Stimulated activated CD4-positive, alpha-beta T cell treated with anti-CD3 and anti-CD28 coated beads, Interleukin-15, amount 100 ng/mL, for 1 hour (primary cell): ENCODE data around the gene ATP5PO.
A peak's percentile ranks its signal among the peaks of the same experiment; 100 is the strongest.

ENCODE experiments used
- DNase-seq, 2 donors: peaks; one replicate each; pipeline ENCODE4 v3.0.0-alpha.2; 2020; ENCODE audit warnings: low read depth in 1 of 2, low spot score in 1 of 2

ATP5PO gene, protein sequence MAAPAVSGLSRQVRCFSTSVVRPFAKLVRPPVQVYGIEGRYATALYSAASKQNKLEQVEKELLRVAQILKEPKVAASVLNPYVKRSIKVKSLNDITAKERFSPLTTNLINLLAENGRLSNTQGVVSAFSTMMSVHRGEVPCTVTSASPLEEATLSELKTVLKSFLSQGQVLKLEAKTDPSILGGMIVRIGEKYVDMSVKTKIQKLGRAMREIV

DNA sequence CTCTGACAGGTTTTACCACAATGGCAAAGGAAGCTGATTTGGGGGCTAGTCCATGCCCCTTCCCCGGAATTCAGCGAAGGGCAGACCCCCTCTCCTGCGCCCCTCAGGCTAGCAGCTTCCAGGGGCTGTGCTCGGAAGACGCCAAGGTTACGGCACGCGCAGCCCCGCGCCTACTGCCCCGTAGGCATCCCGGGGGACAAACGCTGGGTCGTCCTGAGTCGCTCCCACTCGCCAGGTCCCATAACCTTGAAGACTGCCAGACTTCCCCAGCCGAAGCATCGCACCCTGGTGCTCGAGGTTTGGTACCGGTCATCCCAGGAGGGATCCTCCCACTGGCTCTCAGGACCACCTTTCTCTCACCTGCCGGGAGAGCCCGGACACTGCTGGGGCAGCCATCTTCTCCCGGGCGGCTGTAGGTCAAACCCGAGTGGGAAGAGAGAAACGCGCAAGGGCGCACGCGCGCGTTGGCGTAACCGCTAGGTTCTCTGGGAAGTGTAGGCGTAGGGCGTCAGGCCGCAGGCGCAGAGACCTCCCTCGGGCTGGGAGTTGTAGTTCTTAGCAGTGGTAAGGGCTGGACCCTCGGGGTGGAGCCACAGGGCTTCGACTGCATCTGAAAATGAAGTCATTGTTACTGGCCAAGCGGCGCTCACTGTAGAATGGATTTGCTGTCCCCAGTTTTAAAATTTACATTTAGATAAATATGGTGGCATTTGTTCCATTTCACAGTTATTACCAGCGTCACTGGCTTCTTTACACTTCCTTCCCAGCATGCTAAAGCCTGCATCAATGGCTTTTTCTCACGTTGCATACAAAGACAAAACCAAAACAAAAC is at the start of gene ATP5PO:
Gene ATP5PO (minus strand): TSS at position 437 of the 832 bp plus-strand sequence. CDS start 41 bp downstream, at position 396.
- peak; percentile 91 to 93 for DNase-seq

DNA sequence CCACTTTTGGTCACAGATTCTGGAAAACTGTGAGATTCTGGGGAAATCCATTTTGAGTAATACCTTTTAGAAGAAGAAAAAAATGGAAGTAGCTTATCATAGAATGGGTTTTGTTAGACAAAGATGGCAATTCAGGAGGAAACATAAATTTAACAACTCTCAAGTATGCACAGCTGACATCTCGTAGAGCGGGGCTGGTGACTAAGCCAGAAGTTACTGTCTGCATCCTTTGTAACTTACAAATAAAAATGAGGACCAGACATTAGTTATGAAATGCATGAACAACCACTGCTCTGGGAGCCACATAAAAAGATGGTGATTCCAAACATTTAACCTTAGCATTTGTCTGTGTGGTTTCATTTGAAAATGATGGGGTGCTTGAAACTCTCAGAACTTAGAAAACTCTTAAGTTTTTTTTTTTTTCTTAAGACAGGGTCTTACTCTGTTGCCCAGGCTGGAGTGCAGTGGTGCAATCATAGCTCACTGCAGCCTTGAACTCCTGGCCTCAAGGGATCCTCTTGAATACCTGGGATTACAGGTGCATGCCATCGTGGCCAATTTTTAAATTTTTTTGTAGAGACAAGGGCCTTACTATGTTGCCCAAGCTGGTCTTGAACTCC is 49.2 kb upstream of the ATP5PO start:
- DNase-seq, result no peak

DNA sequence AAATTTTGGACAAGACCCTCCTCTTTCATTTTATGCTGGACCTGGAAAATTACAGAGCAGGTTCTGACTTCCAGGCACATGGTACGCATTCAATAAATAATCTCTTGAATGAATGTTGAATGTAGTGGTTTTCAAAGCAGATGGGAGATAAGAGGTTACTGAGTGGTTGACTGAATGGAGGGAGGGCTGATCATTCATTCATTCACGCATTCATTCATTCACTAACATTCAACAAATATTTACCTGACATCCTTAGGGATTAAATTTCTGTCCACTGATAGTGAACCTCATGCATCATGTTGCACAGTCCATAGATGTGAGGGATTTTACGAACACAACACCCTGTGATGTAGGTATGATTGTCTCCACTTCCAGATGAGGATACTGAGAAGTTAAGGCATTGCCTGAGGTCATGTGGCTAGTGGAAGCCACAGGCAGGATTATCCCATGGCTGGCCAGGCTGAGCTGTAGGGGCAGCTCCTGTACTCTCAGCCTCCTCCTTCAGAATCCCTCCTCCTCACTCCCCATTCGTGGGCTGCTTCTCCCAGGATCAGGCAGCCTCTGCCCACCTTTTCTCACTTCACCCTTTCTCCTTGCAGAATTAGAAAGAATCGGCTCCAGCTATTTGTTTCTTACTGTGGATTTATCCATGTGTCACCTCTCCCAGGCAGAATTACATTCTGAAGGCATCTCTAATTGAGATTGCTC is 48.4 kb upstream of the ATP5PO start:
- DNase-seq, result no peak

DNA sequence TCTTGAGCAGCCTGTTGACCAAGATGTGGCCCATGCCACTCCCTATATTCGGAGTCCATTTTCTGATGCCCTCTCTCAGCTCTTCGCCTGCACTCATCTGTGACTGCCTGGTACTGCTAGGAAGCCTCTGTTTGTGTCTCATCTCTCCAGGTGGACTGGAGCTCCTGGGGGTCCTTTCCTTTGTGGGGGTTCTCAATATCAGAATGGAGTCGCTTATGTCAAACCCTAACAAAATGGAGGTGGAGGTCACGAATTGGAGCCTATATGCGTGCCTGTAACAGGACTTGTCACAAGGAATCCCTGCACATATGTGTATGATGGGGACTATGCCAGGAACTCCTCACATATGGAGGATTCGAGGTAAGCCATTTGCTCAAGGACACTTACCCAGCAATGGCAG is 46.7 kb upstream of the ATP5PO start:
- no peak for DNase-seq

DNA sequence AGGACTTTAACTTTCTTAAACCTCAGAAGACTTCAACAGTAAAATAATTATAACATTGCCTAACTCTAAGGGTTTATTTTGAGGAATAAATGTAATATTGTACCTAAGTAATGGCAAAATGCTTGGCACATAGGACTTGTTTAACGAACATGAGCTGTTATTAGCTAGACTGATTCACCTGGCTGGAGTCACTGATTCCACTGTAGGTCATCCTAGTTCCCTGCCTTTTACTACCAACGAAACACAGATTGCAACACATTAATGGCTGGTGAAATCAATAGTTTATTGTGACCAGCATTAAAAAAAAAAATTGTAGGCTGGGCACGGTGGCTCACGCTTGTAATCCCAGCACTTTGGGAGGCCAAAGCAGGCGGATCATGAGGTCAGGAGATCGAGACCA is 45.5 kb upstream of the ATP5PO start:
- no peak for DNase-seq

DNA sequence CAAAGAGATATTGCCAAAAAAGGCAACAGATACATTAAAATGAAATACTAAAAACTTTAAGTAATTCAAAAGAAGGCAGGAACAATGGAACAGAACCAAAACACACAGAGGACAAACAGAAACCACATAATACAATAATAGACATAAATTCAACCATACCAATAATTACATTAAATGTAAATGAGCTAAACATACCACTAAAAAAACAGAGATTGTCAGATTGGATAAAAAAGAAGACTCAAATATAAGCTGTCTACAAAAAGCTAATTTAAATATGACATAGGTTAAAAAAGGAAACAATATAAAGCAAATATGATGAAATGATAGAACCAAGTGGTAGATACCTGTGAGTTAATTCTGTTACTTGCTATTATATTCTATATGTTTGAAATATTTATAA is 44.1 kb upstream of the ATP5PO start:
- no peak for DNase-seq

DNA sequence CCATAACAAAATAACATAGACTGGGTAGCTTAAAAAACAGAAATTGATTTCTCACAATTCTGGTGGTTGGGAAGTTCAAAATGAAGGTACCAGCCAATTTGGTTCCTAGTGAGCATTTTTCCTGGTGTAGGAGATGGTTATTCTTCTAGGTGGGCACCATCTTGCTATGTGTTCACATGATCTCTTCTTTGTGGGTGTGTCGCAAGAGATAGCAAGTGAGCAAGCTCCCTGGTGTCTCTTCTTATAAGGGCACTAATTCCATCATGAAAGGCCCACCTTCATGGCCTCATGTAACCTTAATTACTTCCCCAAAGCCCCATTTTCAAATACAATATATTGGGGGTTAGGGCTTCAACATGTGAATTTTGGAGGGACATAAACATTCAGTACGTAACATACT is 38.8 kb upstream of the ATP5PO start:
- no peak for DNase-seq

DNA sequence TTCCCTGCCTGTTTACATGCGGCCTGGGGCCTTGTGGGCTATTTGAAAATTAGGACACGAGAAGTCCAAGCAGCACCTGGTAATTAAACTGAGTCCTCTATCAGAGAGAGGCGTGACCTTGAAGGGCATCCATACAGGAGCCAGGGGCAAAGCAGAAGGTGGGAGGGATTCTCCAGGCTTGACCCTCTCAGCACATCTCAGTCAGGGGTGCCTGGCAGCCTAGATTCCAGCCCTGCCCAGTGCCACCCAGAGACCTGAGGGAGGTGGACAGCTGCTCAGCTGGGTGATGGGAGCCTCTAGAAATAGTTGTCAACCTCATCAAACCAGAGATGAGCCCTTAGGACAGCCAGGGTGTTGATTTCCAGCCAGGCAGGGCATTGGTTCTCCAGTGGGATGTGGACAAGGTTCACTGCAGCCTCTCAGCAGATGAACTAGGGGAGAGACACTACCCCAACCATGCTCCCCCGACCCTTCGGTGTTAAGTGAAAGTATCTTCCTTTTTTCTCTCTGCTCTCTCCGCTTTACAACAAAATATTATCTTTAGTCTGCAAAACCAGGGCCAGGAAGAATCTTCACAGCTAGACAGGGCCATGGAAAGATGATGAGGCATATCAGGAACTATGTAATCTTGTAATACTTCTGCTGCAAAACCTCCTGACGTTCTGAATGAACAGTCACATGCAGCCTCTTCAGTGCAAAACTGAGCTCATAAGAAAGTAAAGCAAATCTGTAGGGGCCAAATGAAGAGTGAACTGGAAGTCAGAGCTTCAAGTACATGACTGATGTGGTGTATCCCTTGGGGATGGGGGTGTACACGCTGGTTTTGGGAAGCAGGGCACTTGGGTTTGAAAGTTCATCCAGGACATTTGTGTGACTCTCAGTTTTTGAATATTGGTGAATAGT is 35.9 kb upstream of the ATP5PO start:
- DNase-seq, result no peak

DNA sequence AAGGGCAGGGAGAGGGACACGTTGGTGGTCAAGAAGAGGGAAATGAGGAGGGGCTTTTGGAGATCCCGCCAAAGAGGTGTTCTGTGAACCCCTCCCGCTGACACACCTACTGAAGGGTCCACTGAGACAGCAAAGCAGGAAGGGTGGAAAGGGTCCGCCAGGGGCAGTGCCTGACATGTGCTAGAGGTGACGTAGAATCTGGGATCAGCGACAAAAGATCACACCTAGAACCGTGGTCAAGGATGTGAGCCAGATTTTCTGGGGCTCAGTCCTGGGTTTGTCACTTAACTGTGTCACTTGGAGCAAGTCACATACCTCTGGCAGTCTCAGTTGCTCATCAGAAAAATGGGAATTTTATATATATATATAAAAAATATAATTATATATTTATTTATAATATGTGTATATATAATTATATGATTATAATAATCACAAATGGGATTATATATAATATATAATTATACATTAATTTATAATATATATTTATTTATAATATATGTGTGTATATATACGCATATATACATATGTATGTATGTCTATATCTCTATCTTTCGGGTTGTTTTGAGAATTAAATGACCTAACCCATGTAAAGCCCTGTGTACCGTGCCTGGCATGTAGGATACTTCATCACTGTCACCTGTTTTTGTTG is 35.0 kb upstream of the ATP5PO start:
- DNase-seq, result no peak

DNA sequence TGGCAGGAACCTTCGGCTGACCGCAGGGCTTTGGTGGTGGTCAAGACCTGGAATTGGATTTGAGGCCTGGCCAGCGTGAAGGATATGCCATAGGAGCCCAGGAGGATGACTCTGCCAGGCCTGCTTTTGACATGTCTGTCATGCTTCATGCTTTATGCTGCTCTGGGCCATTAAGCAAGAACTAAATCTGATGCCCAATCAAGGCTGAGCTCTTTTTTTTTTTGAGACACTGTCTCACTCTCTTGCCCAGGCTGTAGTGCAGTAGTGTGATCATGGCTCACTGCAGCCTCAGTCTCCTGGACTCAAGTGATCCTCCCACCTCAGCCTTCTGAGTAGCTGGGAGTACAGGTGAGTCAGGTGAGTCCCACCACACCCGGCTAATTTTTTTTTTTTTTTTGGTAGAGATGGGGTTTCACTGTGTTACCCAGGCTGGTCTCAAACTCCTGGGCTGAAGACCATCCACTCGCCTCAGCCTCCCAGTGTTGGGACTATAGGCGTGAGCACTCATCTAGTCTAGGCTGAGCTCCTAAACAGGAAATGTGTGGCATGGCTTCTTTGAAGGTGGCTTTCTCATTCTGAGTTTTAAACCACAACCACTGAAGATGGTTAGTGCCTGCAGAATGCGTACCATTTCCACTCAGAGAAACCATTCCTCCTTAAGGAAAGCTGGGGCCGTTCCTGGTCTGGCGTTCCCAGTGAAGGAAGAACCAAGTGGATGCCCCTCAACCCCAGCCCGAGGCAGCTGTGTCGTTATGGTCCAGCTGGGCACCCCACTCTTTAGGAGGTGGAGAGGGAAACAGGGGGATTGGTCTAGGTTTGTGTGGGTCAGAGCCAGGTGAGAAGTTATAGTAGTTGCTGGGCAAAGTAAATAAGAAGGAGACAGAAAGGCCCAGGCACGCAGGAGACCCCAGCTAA is 34.2 kb upstream of the ATP5PO start:
- peak in 1 of 2 donors; percentile 26 for DNase-seq

DNA sequence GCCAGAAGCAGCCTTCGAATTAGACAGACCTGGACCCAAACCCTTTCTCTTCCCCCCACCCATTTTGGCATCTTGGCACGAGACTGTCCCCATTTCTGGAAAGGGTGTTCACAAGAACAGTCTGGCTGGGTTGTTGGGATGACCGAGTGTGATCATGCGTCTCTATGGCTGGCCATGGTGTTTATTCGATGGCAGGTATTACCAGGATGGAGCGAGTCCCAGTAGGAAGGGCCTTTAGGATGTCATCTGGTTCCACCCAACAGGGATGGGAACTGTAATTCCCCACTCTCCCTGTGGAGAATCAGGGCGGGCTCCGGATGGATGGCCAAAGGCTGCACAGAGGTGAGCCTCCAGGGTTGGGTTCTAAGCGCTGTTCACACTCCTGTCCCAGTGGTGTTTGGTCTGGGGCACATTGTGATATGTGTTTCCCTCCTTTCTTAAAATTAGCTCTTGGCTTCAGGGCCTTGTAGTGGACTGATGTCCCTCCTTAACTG is 33.4 kb upstream of the ATP5PO start:
- DNase-seq, result no peak

DNA sequence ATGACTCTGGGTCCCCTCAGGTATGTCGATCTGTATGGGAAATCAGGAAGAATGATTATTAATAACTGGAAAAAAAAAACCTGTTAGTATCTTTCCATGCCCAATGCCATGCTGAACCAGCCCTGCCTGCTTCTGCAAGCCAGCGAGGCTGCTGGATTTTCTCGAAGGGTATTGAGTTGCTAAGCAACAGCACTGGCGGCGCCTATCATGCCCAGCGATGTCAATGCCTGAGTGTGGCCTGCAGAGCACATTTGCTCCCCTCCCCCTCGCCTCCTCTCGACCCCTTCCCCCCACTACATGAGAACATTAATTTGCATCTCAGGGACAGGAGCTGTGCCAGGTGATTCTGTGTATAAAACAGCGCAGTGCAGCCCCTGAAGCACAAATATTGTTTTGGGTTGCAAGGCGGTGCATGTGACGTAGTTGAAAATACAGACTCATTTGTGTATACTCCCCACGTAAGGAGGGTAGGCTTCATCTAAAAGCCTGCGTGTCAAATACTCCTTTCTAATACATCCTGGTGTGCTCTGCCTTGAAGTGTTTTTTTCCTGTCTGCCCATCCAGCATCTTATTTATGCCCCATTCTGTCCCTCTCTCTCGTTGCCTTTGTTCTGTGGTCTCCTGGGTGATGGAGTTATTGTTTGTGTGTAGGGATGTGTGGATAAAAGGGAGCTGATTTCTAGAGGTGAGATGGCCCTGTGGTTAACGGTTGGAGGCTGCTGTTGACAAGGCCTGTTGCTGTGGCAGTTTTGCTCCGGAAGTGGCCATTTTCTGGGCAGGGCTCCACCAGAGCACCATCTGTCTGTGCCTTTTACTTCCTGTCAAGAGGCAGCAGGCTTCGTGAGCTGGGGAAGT is 32.7 kb upstream of the ATP5PO start:
- DNase-seq, result peak; percentile 43 to 57

DNA sequence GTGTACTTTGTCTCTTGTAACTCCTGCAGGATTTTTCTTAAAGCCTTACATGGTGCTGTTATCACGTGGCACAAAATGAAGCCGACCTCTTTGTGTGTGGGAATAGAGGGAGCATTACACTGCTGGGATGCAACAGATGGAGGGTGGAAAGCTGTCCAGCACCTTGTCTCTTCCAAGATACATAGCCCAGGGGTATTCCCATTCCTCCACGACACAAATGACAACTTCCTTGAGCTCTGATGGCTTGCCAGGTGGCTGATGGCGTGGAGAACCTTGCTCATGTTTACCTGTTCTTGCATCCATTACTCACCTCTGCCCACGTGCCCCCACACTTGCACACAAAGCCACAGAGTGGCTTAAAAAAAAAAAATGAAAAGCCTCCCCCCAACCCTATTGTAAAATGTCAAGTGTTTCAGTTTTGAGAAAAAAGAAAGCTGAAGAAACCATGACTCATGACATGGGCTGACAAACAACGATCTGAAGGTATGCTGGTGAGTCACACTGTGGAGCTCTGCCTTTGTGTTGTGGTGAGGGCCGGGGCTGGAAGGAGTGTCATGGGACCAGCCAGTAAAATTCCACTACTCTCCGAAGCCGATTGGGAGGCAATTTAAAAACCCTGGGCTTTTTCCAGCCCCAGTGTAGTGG is 32.0 kb upstream of the ATP5PO start:
- DNase-seq, result peak; percentile 63

DNA sequence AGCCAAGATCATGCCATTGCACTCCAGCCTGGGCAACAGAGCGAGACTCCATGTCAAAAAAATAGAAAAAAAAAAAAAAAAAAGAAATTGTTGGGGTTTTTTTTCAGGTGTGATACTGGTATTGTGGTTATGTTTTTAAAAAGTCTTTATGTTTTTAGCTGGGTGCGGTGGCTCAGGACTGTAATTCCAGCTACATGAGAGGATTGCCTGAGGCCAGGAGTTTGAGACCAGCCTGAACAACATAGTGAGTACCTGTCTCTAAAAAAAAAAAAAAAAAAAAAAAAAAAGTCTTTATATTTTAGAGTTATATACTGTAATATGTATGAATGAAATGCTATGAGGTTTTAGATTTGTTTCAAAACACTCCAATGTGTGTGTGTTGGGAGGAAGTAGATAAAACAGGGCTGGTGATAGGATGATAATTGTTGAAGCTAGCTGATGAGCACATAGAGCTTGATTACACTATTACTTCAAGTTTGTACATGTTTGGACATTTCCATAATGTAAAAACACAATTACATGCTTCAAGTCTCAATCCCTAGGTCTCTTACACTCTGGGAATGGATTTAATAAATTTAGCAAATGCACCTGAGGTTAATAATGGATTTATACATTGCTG is 30.2 kb upstream of the ATP5PO start:
- DNase-seq, result no peak

DNA sequence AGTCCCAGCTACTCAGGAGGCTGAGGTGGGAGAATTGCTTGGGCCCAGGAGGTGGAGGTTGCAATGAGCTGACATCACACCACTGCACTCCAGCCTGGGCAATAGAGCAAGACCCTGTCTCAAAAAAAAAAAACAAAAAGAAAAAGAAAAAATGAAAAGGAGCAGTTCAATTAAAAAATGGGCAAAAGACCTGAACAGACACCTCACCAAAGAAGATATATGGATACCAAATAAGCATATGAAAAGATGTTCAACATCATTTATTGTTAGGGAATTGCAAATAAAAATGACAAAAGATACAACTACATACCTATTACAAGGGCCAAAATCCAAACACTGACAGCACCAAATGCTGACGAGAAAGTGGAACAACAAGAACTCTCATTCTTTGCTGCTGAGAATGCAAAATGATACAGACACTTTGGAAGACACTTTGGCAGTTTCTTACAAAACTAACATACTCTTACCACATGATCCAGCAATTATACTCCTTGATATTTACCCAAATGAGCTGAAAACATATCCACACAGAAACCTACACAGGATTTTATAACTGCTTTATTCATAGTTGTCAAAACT is 28.7 kb upstream of the ATP5PO start:
- DNase-seq, result no peak

DNA sequence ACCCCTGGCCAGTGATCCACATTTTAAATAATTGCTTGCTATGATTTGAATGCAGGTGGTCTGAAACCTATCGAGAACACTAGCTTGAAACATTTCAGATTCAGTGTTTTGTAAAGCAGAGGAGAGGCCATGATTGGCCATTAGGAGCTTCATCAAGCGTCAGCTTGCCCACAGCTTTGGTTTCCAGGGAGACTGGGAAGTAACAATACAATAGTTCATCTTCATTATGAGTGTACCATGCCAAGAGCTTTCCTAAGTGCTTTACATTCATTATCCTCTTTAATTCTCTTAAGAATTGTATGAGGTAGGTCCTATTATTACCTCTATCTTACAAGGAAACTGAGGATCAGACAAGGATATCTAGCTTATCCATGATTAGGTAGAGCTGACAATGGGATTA is 27.7 kb upstream of the ATP5PO start:
- DNase-seq, result no peak

DNA sequence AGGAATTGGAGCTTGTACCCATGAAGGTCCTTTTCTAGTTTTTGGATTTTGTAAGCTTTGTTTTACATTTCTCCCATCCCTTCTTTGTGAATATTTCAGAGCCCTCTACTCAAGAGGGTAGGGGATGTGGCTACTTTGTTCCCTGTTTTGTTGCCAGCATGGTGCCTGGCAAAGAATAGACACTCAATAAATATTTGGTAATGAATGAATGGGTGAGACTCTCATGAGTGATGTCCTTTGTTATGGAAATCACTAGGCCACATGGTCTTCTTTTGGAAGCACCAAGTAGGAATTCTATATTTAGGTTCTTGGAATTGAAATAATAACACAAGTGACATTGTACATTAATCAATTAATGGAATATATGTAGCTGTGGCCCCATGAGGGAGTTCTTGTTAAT is 26.8 kb upstream of the ATP5PO start:
- DNase-seq, result no peak
